Measurements from ENCODE around the gene FOXP4. TPM values are rescaled to one million over a fixed set of nuclear protein-coding genes. Genes with fewer than 3 reads are reported as not detected.

Gene FOXP4
- total and polyA plus RNA-seq, 2 of the 13 experiments (the other 11 are each of a cell fraction or from before 2014, with no cell fraction given), result 11.0 to 12.4 TPM

GRCh38 chr6:41519745-41520699 is 26.2 kb upstream of the FOXP4 start (continued):
- TF ChIP-seq FLYWCH1 (CRISPR knock-in tag; IDR thresholded peaks at IDR 0.05) (no peak), GZF1 (CRISPR knock-in tag; IDR thresholded peaks at IDR 0.05) (peak; percentile 96), SALL1 (CRISPR knock-in tag; IDR thresholded peaks at IDR 0.05) (peak; percentile 85), NCOR1 (IDR thresholded peaks at IDR 0.05; ENCODE audit: borderline replicate concordance, low read length) (peak; percentile 87), SKIL (CRISPR knock-in tag; IDR thresholded peaks at IDR 0.05; ENCODE audit: borderline replicate concordance) (peak; percentile 63), GTF2F1 (IDR thresholded peaks at IDR 0.05; ENCODE audit: low read length) (peak; percentile 39; the same call in 1 of the 2 replicates), ZNF296 (CRISPR knock-in tag; conservative IDR thresholded peaks at IDR 0.05) (peak; percentile 32; the same call in 1 of the 2 replicates), PREB (CRISPR knock-in tag; IDR thresholded peaks at IDR 0.05) (no peak), ATM (IDR thresholded peaks at IDR 0.05; ENCODE audit: borderline replicate concordance) (no peak), ZHX1 (CRISPR knock-in tag; IDR thresholded peaks at IDR 0.05; ENCODE audit: low read depth) (peak; percentile 58; the same call in 1 of the 2 replicates), ZHX2 (IDR thresholded peaks at IDR 0.05; ENCODE audit: low read depth) (peak; percentile 29; the same call in 1 of the 2 replicates), ZHX2 (CRISPR knock-in tag; IDR thresholded peaks at IDR 0.05; ENCODE audit: borderline replicate concordance) (peak; percentile 89; the same call in 1 of the 2 replicates)

Data from HepG2 (cell line).